A549 (cell line): ENCODE results near the gene PODNL1. TPM values are rescaled to one million over a fixed set of nuclear protein-coding genes. Genes with fewer than 3 reads are reported as not detected.
"Not testable (repeated sequence)": the region's sequence is repeated elsewhere in the genome, so short reads cannot be mapped to it uniquely, and the experiment has no call there.

Experiments used
- ATAC-seq, 2 experiments: fragments of 200-7000 bp in 1 of 2; fragments of >200 bp in 1 of 2; cut with Nextera tagmentation in 1 of 2; cut with Tn5 transposase in 1 of 2; 3 replicates each; pipeline versions ENCODE4 v1.8.0 to v1.9.1; 2018 to 2020; ENCODE audit warnings: mild to moderate bottlenecking in 1 of 2, moderate library complexity in 1 of 2
- CTCF ChIA-PET: fragments of 300-600 bp; sonication (Branson Sonifier 250); formaldehyde crosslinking; extraction: SDS; loops from one replicate; lab custom pipeline; 2021; ENCODE audit warnings: antibody characterized with exemption, inconsistent platforms; lab: Yijun Ruan, JAX
- POLR2A ChIA-PET: fragments of 350-600 bp; formaldehyde crosslinking; extraction: SDS; loops from one replicate; lab custom pipeline; 2021; ENCODE audit warnings: antibody characterized with exemption, inconsistent platforms; lab: Yijun Ruan, JAX
- DNase-seq, 2 experiments: peaks; one replicate each; pipeline versions ENCODE4 v3.0.0 to v3.0.0-alpha.2; 2011 to 2016; ENCODE audit warnings: low read depth in 1 of 2, low spot score in 1 of 2
- FAIRE-seq: peaks from 2 replicates; lab custom pipeline; 2011; peaks lifted over from hg19 to GRCh38; lab: Jason Lieb, UNC
- H3K27ac ChIP-seq, 2 experiments: fragments of >200 bp; sonication (Bioruptor Twin); formaldehyde crosslinking; 3 replicates each; pipeline ENCODE4 v1.5.1; 2016 to 2017
- H3K4me1 ChIP-seq: fragments of >200 bp; sonication (Bioruptor Twin); formaldehyde crosslinking; 3 replicates; pipeline ENCODE4 v1.6.1; 2016
- H3K4me2 ChIP-seq: fragments of >200 bp; sonication (Bioruptor Twin); formaldehyde crosslinking; 3 replicates; pipeline ENCODE4 v1.6.1; 2016
- H3K4me3 ChIP-seq: fragments of >200 bp; sonication (Bioruptor Twin); formaldehyde crosslinking; 3 replicates; pipeline ENCODE4 v1.5.1; 2016
- H3K9me3 ChIP-seq: fragments of >200 bp; sonication (Bioruptor Twin); formaldehyde crosslinking; 3 replicates; pipeline ENCODE4 v1.6.1; 2016
- BHLHE40 ChIP-seq: IDR thresholded peaks from 2 replicates; pipeline ENCODE4 v1.6.1; 2012; ENCODE audit warnings: low read depth, low read length, inconsistent platforms
- CHD2 ChIP-seq: fragments of 150-350 bp; IDR thresholded peaks from 2 replicates; pipeline ENCODE4 v1.6.1; 2014; ENCODE audit warnings: low read length; ENCODE audit not compliant: partially characterized antibody
- EHF ChIP-seq: fragments of 250-450 bp; sonication (Bioruptor Pico); IDR thresholded peaks from 2 replicates; pipeline ENCODE4 v1.5.0; 2020; ENCODE audit warnings: mild to moderate bottlenecking
- ELK1 ChIP-seq: fragments of 150-350 bp; IDR thresholded peaks from 2 replicates; pipeline ENCODE4 v1.6.1; 2014; ENCODE audit warnings: low read depth, mild to moderate bottlenecking, low read length
- EP300 ChIP-seq, 2 experiments: fragments of >200 bp; sonication (Bioruptor Twin); formaldehyde crosslinking; IDR thresholded peaks; 2 replicates in 1 of 2; 3 replicates in 1 of 2; pipeline ENCODE4 v1.6.1; 2016 to 2017
- ESRRA ChIP-seq: fragments of 150-350 bp; IDR thresholded peaks from 2 replicates; pipeline ENCODE4 v1.6.1; 2014; ENCODE audit warnings: mild to moderate bottlenecking, low read length, borderline replicate concordance
- FOSB ChIP-seq: fragments of 250-450 bp; sonication (Bioruptor Pico); IDR thresholded peaks from 2 replicates; pipeline ENCODE4 v1.5.0; 2020; ENCODE audit warnings: mild to moderate bottlenecking, moderate library complexity
- FOXS1 ChIP-seq: fragments of 250-450 bp; sonication (Bioruptor Pico); IDR thresholded peaks from 2 replicates; pipeline ENCODE4 v1.5.0; 2020; ENCODE audit warnings: mild to moderate bottlenecking, moderate library complexity
- HEYL ChIP-seq: fragments of 250-450 bp; sonication (Bioruptor Pico); IDR thresholded peaks from 2 replicates; pipeline ENCODE4 v1.8.0; 2021; ENCODE audit warnings: mild to moderate bottlenecking, moderate library complexity
- MAZ ChIP-seq: fragments of 150-350 bp; IDR thresholded peaks from 2 replicates; pipeline ENCODE4 v1.6.1; 2014; ENCODE audit warnings: antibody characterized with exemption, low read depth, low read length, borderline replicate concordance
- MYC ChIP-seq: IDR thresholded peaks from 2 replicates; pipeline ENCODE4 v1.6.1; 2012; ENCODE audit warnings: mild to moderate bottlenecking, inconsistent platforms, low read length, improper control_type of control experiment, borderline replicate concordance
- NR3C1 ChIP-seq: fragments of >200 bp; sonication (Bioruptor Twin); formaldehyde crosslinking; IDR thresholded peaks from 3 replicates; pipeline ENCODE4 v1.6.1; 2017
- POLR2AphosphoS2 ChIP-seq: conservative IDR thresholded peaks from 2 replicates; pipeline ENCODE4 v1.6.1; 2012; ENCODE audit warnings: low read length, improper control_type of control experiment, inconsistent platforms
- RAD21 ChIP-seq, 2 experiments: fragments of >200 bp in 1 of 2; sonication (Bioruptor Twin) in 1 of 2; formaldehyde crosslinking in 1 of 2; IDR thresholded peaks in 1 of 2; conservative IDR thresholded peaks in 1 of 2; 2 replicates in 1 of 2; 3 replicates in 1 of 2; pipeline ENCODE4 v1.6.1; 2012 to 2018; ENCODE audit warnings: inconsistent platforms in 1 of 2
- RFX5 ChIP-seq: fragments of 450-650 bp; IDR thresholded peaks from 2 replicates; pipeline ENCODE4 v1.7.1; 2014; ENCODE audit warnings: antibody characterized with exemption, mild to moderate bottlenecking, moderate library complexity
- RNF2 ChIP-seq: fragments of 200-600 bp; sonication (generic); IDR thresholded peaks from 2 replicates; pipeline ENCODE4 v1.6.1; 2016; ENCODE audit warnings: low read depth, mild to moderate bottlenecking, antibody characterized with exemption, moderate library complexity, borderline replicate concordance
- SMC3 ChIP-seq: fragments of >200 bp; sonication (Bioruptor Twin); formaldehyde crosslinking; IDR thresholded peaks from 3 replicates; pipeline ENCODE4 v1.6.1; 2018; ENCODE audit warnings: inconsistent platforms
- SREBF2 ChIP-seq: fragments of 450-650 bp; IDR thresholded peaks from 2 replicates; pipeline ENCODE4 v1.6.1; 2014; ENCODE audit warnings: mild to moderate bottlenecking, moderate library complexity
- TP53 ChIP-seq: fragments of 250-450 bp; sonication (Bioruptor Pico); IDR thresholded peaks from 2 replicates; pipeline ENCODE4 v1.5.0; 2021; ENCODE audit warnings: mild to moderate bottlenecking, moderate library complexity
- ZFP36 ChIP-seq: fragments of 450-650 bp; IDR thresholded peaks from 2 replicates; pipeline ENCODE4 v1.6.1; 2014; ENCODE audit warnings: borderline replicate concordance; ENCODE audit not compliant: partially characterized antibody
- WGBS: methylation state at CpG from one replicate; pipeline ENCODE4 v1.1.6; 2017; ENCODE audit errors: missing lambda C conversion rate; 5-methylcytosine and 5-hydroxymethylcytosine counted together
- polyA plus RNA-seq, 4 experiments: library from polyadenylated mRNA; depleted of rRNA in 3 of 4; stranded (reverse); fragments of >200 nt; fragmentation: RNase III in 1 of 4; extraction: RNeasy Plus Mini Kit Qiagen cat#74134 plus additional on column Dnase treatment in 1 of 4; gene quantifications; 2 replicates in 3 of 4; 3 replicates in 1 of 4; pipeline ENCODE4 v1.2.3, GENCODE V29; 2011 to 2017
- TF ChIP-seq, protein P1 (sequence below): fragments of >200 bp; sonication (Bioruptor Twin); formaldehyde crosslinking; IDR thresholded peaks from 2 replicates; pipeline ENCODE4 v1.6.1; 2016
- TF ChIP-seq, protein P2 (sequence below): fragments of 250-450 bp; sonication (Bioruptor Pico); IDR thresholded peaks from 2 replicates; pipeline ENCODE4 v1.5.0; 2020; ENCODE audit warnings: low read depth, mild to moderate bottlenecking, moderate library complexity

Gene PODNL1
- polyA plus RNA-seq, 2 of the 4 experiments (the other 2 are of a cell fraction) = 0.79 to 1.3 TPM

GRCh38 chr19:13972368-13973155, 34.3 kb upstream of the PODNL1 start:
- 100% methylated on average over 1 of the region's 37 CpGs for WGBS
- TF ChIP-seq EP300 (IDR thresholded peaks at IDR 0.05) (no peak), SREBF2 (no peak), NR3C1 (no peak), FOXS1 (CRISPR knock-in tag) (no peak), ZFP36 (peak; percentile 46), RFX5 (no peak)
- TF ChIP-seq, protein P1, sequence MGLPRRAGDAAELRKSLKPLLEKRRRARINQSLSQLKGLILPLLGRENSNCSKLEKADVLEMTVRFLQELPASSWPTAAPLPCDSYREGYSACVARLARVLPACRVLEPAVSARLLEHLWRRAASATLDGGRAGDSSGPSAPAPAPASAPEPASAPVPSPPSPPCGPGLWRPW = no peak
- H3K4me2 ChIP-seq = no peak overlapping the region
- H3K4me1 ChIP-seq = no peaks in the 10 kb centered on the region
- H3K9me3 ChIP-seq = no peaks in the 10 kb centered on the region
- no peak overlapping the region for H3K27ac ChIP-seq
- ChIA-PET POLR2A (interaction anchor here (0.5 kb wide), 1 partner anchor 61 kb away, joined by 3 read pairs; no protein-coding TSS in a partner anchor), CTCF (interaction anchor here (1.1 to 1.4 kb wide), 3 partner anchors 11 to 92 kb away, joined by 3 to 5 read pairs (median 4); no protein-coding TSS in a partner anchor)
- no peak overlapping the region for H3K4me3 ChIP-seq
- DNase-seq (no peak), ATAC-seq (no peak), FAIRE-seq (no peak)

- not testable (repeated sequence) for H3K9me3 ChIP-seq, ATAC-seq, H3K4me1 ChIP-seq, DNase-seq, H3K4me3 ChIP-seq, H3K4me2 ChIP-seq, H3K27ac ChIP-seq, FAIRE-seq
- 90% methylated on average over 15 of the region's 15 CpGs for WGBS
- ChIA-PET CTCF (interaction anchor here (1.1 to 1.4 kb wide), 2 partner anchors 12 kb away, joined by 3 to 5 read pairs; no protein-coding TSS in a partner anchor), POLR2A (interaction anchor here (0.6 kb wide), 2 partner anchors 32 to 91 kb away, joined by 3 to 4 read pairs; no protein-coding TSS in a partner anchor)
Observed at GRCh38 chr19:13971868-13972267, 33.7 kb upstream of the PODNL1 start.

DNA sequence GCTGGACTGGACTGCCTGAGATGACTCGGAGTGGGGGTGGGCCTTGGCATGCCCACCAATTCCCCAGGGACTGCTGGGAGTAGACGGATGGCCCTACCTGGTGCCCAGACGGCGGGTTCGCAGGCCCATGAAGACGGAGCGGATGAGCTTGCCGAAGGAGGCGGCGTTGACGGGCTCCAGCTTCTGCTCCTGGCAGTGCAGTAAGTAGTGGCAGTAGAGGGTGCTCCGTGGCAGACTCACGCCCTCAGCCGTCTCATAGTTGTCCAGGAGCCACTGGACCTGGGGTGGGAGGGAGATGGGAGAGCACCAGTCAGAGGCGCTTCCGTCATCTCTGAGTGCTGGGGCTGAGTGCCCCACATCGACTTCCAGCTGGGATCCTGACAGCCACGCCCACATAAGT, 31.7 kb upstream of the PODNL1 start:
- DNase-seq (no peak), FAIRE-seq (no peak), ATAC-seq (no peak)
- TF ChIP-seq, protein P2, sequence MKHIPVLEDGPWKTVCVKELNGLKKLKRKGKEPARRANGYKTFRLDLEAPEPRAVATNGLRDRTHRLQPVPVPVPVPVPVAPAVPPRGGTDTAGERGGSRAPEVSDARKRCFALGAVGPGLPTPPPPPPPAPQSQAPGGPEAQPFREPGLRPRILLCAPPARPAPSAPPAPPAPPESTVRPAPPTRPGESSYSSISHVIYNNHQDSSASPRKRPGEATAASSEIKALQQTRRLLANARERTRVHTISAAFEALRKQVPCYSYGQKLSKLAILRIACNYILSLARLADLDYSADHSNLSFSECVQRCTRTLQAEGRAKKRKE (CRISPR knock-in tag) = no peak
- TF ChIP-seq FOSB (CRISPR knock-in tag) = no peak
- TF ChIP-seq RFX5 = no peak
- TF ChIP-seq RAD21 (conservative IDR thresholded peaks at IDR 0.05 in 1 of 2, IDR thresholded peaks at IDR 0.05 in 1 of 2) = no peak
- no peak for TF ChIP-seq SMC3
- TF ChIP-seq HEYL (CRISPR knock-in tag) = no peak
- TF ChIP-seq ELK1 = no peak
- no peak for TF ChIP-seq EHF (CRISPR knock-in tag)
- no peak for TF ChIP-seq RNF2
- no peak for TF ChIP-seq MYC
- no peak for TF ChIP-seq TP53 (CRISPR knock-in tag)
- no peak for TF ChIP-seq POLR2AphosphoS2
- no peak for TF ChIP-seq CHD2
- TF ChIP-seq ESRRA = no peak
- TF ChIP-seq SREBF2 = no peak
- no peak for TF ChIP-seq NR3C1
- TF ChIP-seq MAZ = no peak
- TF ChIP-seq BHLHE40 = no peak
- Histone ChIP-seq H3K4me1 (no peaks in the 10 kb centered on the region), H3K9me3 (no peaks in the 10 kb centered on the region), H3K27ac (no peak overlapping the region), H3K4me2 (no peak overlapping the region), H3K4me3 (no peak overlapping the region)
- ChIA-PET CTCF (no interaction called here), POLR2A (no interaction called here)
- 88% methylated on average over 13 of the region's 18 CpGs for WGBS
